ENCODE measurements around the gene KRT77.

Gene KRT77

DNA sequence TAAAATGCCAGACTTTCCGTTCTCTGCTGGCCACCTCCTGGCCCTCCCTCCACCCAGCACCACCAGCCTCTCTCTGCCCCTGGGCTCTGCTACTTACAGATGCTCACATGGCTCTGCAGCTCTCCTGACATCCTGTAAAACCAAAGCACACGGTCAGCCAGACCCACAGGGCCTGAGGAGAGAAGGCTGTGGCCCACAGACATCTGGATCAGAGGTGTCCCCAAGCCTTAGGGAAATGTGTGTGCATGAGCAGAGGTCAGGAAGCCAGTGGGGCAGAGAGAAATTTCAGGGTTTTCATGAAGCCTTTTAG, 11.5 kb downstream of the KRT77 start:
- DNase-seq (ENCODE audit: low read depth) = no peak

DNA sequence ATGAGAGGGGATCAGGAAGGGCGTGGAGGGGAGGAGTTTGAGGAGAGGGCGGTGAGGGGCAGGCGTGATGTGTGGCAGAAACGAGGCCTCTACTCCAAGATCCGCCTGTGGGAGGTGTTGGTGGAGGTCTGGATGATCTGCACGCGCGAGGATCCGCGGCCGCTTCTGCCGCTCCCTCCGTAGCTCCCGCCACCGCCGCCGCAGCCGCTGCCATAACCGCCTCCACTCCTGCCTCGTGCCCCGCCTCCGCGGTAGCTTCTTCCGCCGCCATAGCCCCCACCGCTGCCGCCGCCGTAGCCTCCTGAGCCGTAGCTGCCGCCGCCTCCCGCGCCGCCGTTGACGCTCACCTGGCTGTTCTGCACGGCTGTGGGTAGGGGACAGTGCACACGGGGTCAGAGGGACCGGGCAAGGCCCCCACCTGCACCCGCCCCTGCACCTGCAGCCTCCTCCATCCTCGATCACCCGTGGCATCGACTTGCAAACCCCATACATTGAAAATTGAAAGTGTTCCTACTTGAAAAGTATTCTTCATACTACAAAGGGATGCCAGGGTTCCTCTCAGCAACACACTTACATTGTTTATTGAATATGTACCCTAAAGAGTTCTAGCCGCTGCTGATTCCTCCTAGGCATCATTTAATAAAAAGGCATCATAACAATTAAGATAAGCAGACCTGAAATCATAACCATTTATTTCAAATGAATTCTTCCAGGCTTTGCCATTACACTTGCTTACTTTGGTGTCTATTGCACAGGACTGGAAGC, 12.1 kb downstream of the KRT77 start:
- peak; percentile 32 for DNase-seq (ENCODE audit: low read depth)

DNA sequence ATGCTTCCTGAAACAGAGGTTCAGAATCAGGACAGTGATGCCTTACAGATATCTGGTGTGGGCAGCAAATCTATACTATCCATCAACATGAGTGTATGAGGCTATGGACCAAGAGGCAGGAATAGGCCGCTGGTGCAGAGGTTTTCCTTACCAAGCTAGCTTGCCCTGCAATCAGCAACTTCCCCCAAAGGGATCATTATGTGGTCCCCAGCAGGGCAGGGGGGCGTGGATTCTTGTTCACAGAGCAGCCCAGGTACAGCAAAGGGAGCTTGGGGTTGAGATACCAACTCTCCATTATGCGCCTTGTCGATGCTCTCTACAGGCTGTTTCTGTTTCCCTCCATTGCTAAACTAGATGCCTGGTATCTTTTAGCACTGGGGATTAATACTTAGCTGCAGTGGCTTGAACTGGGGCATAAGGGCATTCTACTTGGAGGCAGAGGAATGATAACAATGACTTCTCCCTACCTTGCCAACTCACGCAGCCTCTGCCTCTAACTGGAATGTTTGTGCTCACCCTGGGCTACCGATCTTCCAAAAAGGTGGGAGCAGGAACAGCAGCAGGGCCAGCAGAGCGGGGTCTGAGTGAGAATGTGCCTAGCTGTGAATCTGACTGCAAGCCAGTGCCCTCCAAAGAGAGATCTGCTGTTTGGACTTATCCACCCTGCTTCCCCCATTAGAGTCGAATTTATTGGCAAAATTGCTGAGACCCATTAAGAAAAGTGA, 12.8 kb downstream of the KRT77 start:
- no peak for DNase-seq (ENCODE audit: low read depth)

GRCh38 chr12:52689936-52690335, 13.4 kb downstream of the KRT77 start:
- DNase-seq (ENCODE audit: low read depth) = no peak

- DNase-seq (ENCODE audit: low read depth) = no peak
These were observed 14.1 kb downstream of the KRT77 start for GRCh38 chr12:52689239-52689638.

- no peak for DNase-seq (ENCODE audit: low read depth)
These were observed 14.8 kb downstream of the KRT77 start for GRCh38 chr12:52688481-52688880.

DNA sequence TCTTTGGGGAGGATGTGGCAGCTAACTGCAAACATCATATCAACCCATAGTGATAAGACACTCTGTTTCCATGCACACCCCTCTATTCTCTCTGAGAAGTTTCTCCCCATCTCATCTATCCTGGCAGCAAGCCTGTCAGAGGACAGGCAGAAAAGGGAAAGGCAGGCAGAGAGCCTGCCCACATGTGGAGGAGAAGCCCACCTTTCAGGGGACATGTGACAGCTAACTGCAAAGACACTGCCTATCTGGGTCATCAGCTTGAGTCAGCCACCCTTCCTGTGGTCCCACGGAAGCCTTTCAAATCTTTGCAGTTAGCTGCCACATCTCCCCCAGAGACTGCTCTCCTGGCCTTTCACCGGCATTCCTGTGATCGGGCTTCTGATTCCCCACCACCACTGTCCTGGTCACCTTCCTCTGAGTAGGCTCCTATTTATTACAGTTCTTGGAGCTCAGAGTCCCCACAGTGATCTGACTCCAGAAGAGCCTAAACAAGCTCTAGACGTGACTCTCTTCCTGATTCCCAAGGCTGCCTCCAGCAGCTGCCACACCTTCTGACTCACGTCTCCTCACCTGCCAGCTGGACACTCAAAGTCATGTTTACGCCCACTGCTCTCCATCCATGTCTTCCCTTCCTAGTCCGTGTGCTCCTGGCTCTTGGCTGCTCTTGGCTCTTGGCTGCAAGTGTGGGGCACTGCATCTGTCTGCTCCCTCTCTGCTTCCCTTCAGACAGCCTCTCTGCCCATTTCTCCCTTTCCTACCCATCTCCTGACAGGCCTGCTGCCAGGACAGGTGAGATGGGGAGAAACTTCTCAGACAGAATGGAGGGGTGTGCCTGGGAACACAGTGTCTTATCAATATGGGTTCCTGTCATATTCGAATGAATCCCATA, 15.6 kb downstream of the KRT77 start:
- DNase-seq (ENCODE audit: low read depth) = no peak

DNA sequence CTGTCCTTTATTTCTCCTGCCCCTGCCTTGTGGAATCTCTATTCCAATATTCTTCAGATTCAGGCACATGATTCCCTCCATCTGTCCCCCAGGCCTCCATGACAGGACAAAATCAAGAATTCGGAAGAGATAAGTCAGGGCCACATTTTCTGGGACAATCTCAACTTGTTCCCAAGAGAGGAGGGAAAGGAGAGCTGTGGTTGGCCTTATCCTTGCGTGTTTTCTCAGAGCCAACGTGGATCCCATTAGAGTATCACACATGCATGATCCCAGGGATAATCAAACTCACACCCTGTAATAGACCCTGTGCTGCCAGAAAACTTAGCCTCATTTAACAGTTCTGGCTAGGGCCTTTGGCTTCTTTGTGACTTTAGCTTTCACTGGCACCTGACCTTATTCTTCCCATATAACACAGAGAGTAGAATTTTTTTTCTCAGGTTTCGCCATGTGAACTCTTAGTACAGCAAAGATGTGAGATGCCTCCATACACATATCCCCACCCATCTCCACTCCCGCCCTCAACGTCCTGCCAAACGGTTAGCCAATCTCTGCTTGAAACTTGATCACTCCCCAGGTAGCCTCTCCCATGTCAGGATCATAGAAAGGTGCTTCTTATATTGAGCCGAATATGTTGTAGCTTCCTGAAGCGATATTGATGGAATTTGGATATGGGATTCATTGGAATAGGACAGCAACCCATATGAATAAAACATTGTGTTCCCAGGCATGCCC, 16.4 kb downstream of the KRT77 start:
- DNase-seq (ENCODE audit: low read depth) = no peak

DNA sequence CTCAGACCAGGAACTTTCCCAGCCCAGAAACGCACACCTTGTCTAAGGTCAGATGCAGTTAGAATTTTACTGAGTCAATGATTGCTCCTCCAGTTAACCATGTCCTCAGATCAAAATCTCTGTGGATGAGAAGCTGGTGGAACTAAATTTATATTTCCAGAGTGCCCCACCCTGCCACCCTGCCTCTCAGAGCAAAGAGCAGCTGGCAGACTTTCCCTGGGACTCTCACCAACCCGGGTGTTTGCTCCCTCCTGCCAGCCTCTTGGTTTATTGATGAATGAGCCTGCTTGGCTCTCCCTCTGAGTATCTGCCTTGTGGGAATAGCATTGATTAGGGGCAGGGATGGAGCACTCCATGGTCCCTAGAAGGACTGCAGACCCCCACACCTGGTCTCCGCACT, 17.3 kb downstream of the KRT77 start:
- no peak for DNase-seq (ENCODE audit: low read depth)

- DNase-seq (ENCODE audit: low read depth) = no peak
These were observed 17.9 kb downstream of the KRT77 start for GRCh38 chr12:52685406-52685890.

- no peak for DNase-seq (ENCODE audit: low read depth)
These were observed 18.9 kb downstream of the KRT77 start for GRCh38 chr12:52684431-52684830.

DNA sequence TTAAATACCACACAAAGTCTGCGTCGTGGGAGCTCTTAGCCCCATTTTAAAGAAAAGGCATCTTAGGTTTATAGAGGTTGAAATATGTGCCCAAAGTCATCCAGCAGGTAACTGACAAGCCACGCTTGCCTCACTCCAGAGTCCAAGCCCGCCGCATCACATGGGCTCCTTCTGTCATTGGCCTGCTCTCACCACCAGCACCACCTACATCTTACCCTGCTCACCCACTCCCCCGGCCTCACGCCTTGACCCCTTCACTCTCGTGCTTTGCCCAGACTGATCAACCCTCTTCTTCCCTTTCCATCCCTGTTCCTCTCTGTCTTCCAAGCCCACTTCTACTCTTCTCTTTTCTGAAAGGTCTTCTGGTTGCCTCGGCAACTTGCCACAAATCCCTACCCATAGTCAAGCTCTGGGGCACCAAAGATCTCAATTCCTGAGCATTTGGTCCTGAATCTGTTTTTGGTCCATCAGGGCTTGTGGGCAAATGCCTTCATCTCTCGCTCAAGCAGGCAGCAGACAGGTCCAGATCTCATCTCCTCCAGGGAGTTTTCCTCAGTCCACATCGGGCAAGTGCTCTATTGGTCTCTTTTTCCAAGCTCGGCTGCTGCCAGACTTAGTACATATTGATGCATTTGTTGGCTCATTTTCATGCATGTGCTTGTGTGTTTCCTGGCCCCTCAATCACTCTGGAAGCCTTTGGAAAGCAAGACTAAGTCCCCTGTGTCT, 19.6 kb downstream of the KRT77 start:
- DNase-seq (ENCODE audit: low read depth) = no peak

DNA sequence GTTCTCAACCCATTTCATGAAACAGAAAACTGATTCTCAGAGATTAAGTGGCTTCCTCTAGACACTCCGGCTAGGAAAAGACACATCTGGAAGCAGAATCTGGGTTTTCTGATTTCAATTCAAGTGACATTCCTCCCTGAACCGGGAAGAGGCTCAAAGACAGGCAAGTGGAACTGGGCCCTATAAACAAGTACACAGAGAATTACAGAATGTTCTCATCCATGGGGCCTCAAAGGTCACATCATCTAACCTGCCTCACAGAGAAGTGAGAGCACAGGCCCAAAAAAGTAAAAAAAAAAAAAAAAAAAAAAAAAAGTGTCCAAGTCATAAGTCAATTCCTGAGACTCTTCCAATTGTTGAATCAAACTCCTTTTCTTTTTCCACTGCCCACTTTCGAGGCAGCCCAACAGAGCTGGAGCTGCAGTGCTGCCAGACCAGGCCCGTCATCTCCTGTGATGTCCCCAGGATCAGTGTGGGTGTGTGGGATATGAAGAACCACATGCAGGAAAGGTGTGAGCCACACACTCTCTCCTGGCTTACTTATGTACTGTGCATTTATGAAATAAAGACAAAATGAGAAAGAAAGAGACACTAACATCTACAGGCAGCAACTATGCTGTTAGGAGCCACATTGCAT, 20.3 kb downstream of the KRT77 start:
- no peak for DNase-seq (ENCODE audit: low read depth)

DNA sequence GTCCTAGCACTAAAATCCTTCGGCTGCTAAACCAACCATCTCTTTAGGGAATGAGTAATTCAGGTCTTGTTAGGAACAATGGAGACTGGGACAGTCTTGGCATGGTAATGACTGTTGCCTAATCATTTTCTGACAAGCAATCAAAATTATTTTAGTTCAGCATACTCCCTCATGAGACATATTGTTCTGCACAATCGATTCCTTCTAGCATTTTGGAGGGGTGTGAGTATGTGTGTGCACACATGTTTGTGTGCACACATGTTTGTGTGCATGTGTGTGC, 21.0 kb downstream of the KRT77 start:
- DNase-seq (ENCODE audit: low read depth) = no peak

DNA sequence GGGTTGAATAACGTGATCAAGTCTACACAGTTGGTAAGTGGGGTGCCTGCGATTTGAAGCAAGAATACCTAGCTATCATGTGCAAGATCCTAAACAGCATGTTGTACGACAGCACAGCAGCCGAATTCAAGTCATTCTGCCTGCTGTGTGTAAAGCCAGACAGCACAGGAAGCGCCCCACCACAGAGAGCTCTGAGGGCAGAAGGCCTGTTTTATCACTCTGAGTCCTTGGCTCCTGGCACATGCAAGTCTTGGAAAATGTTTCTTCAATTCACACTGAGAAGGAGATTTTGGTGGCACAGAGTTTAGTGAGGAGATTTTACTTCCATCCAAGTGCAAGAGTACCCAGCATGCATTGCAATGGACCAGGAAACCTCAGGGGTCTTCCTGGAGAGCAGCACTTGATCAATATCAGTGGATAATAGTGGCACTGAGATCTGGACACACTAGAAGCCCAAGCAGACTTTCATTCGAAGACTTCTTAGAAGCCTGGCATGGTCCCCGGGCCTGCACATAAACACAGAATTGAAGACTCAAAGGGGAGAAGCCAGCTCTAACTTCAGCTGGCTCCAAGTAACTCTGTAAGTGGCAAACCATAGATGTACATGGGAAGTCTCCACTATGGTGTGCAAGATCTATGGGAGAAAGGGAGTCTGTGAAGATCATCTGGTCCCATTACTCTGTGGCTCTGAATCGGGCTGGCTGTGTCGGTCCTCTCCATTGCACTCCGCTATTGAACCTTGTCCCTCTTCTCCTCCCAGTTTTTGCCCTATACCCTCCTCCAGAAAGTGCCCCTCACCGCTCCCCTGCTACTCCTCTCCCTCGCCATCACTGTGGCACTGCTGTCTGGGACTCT, 21.6 kb downstream of the KRT77 start:
- no peak for DNase-seq (ENCODE audit: low read depth)

- DNase-seq (ENCODE audit: low read depth) = no peak
These were observed 23.0 kb downstream of the KRT77 start, which contains the start of gene KRT1 for GRCh38 chr12:52680363-52680762. KRT1 (minus strand) TSS chr12:52680407; CDS start chr12:52680348, 59 bp downstream.

- no peak for DNase-seq (ENCODE audit: low read depth)
These were observed 23.4 kb downstream of the KRT77 start for GRCh38 chr12:52679875-52680274.

GRCh38 chr12:52677671-52678070, 25.7 kb downstream of the KRT77 start:
- no peak for DNase-seq (ENCODE audit: low read depth)

GRCh38 chr12:52677126-52677525, 26.2 kb downstream of the KRT77 start:
- DNase-seq (ENCODE audit: low read depth) = no peak

DNA sequence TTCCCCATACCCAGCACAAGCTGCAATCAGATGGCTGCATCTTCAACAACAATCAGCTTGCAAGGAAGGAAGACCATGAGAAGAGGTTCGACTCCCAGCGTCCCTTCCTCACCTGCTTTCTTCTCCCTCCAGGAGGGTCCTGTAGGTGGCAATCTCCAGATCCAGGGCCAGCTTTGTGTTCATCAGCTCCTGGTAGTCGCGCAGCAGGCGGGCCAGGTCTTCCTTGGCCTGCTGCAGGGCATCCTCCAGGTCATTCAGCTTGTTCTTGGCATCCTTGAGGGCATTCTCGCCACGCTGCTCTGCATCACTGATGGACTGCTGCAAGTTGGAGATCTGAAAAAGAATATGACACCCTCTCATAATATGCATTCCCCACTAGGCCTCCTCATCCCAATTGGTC, 27.2 kb downstream of the KRT77 start:
- no peak for DNase-seq (ENCODE audit: low read depth)

Measured in activated T-cell treated with anti-CD3 and anti-CD28 coated beads for 48 hours (primary cell).